NCI-H2196 (cell line): ENCODE data around the gene FBLN1.
"Not testable (repeated sequence)": the region's sequence is repeated elsewhere in the genome, so short reads cannot be mapped to it uniquely, and the experiment has no call there.

Experiments
- DNase-seq: peaks from one replicate; lab custom pipeline; 2025; ENCODE audit not compliant: unreplicated experiment; lab: John Stamatoyannopoulos, UW

FBLN1 gene

GRCh38 chr22:45600790-45601730, 98.4 kb downstream of the FBLN1 start:
- no peak for DNase-seq

GRCh38 chr22:45602004-45602733, 99.5 kb downstream of the FBLN1 start:
- no peak for DNase-seq

- no peak for DNase-seq
Observed at GRCh38 chr22:45602824-45603595, 100.3 kb downstream of the FBLN1 start.

- no peak for DNase-seq
Observed at GRCh38 chr22:45603619-45604018, 100.9 kb downstream of the FBLN1 start.

GRCh38 chr22:45608045-45608444, 105.4 kb downstream of the FBLN1 start:
- DNase-seq: not testable (repeated sequence)

GRCh38 chr22:45608763-45609180, 106.1 kb downstream of the FBLN1 start:
- DNase-seq: peak; percentile 29

GRCh38 chr22:45612451-45612901, 109.8 kb downstream of the FBLN1 start:
- no peak for DNase-seq

- no peak for DNase-seq
Observed at GRCh38 chr22:45612940-45613339, 110.3 kb downstream of the FBLN1 start.

GRCh38 chr22:45615364-45615763, 112.7 kb downstream of the FBLN1 start:
- DNase-seq: no peak

GRCh38 chr22:45616432-45616831, 113.7 kb downstream of the FBLN1 start:
- no peak for DNase-seq

GRCh38 chr22:45617948-45618347, 115.3 kb downstream of the FBLN1 start:
- DNase-seq: no peak

- no peak for DNase-seq
Observed at GRCh38 chr22:45620706-45621105, 118.0 kb downstream of the FBLN1 start.

GRCh38 chr22:45621836-45622600, 119.3 kb downstream of the FBLN1 start:
- no peak for DNase-seq

GRCh38 chr22:45623464-45624145, 120.9 kb downstream of the FBLN1 start:
- not testable (repeated sequence) for DNase-seq

GRCh38 chr22:45626198-45626651, 123.5 kb downstream of the FBLN1 start:
- DNase-seq: no peak

GRCh38 chr22:45627489-45628233, 125.0 kb downstream of the FBLN1 start:
- DNase-seq: no peak

- no peak for DNase-seq
Observed at GRCh38 chr22:45628515-45628914, 125.8 kb downstream of the FBLN1 start.

- DNase-seq: no peak
Observed at GRCh38 chr22:45629469-45630089, 126.9 kb downstream of the FBLN1 start.

GRCh38 chr22:45630436-45630835, 127.8 kb downstream of the FBLN1 start:
- no peak for DNase-seq
